PC-3 (cell line): ENCODE results near the gene KCNJ5.

Experiments used
- EZH2 ChIP-seq: fragments of 300-600 bp; sonication (generic); IDR thresholded peaks from one replicate; pipeline ENCODE4 v1.6.1; 2017; ENCODE audit warnings: antibody characterized with exemption, mild to moderate bottlenecking, low read length; ENCODE audit not compliant: unreplicated experiment
- TF ChIP-seq, protein P1 (sequence below): fragments of 300-600 bp; sonication (generic); conservative IDR thresholded peaks from 2 replicates; pipeline ENCODE4 v1.5.1; 2017; ENCODE audit warnings: antibody characterized with exemption, low read depth, mild to moderate bottlenecking, low read length

DNA sequence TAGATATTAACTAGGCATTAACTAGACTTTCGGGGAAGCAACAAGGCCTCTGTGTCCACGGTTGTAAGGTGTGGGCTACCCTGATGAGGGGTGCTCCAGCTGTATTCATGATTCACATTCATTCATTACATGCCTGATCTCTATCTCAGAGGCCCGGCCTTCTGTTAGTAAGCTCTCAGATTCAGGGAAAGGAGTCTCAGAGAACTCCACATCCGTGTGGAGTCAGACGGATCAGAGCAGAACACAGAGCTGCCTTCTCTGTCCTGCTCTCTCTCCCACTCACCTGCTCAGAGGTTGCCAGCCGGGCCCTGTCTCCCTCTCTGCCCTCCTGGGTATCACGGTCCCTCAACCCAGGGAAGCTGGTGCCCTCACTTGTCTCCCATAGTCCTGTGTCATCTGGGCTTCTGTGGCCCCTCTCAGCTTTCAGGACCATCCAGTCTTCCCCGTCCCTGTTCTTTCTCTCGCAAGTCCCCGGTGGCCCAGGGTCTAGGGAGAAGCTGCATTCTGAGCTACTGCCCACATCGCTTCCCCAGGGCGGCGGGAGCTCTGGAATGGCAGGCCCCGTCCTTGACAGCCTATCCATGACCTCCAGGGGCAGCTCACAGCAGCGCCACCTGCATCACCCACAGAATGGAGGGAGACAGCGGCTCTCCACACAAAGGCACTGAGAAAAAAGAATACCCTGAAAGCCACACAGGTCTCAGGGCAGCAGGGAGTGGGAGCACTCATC lies 47.2 kb downstream of the KCNJ5 start:
- TF ChIP-seq, protein P1, sequence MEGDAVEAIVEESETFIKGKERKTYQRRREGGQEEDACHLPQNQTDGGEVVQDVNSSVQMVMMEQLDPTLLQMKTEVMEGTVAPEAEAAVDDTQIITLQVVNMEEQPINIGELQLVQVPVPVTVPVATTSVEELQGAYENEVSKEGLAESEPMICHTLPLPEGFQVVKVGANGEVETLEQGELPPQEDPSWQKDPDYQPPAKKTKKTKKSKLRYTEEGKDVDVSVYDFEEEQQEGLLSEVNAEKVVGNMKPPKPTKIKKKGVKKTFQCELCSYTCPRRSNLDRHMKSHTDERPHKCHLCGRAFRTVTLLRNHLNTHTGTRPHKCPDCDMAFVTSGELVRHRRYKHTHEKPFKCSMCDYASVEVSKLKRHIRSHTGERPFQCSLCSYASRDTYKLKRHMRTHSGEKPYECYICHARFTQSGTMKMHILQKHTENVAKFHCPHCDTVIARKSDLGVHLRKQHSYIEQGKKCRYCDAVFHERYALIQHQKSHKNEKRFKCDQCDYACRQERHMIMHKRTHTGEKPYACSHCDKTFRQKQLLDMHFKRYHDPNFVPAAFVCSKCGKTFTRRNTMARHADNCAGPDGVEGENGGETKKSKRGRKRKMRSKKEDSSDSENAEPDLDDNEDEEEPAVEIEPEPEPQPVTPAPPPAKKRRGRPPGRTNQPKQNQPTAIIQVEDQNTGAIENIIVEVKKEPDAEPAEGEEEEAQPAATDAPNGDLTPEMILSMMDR, result no peak
- TF ChIP-seq EZH2, result no peak
